Keratinocyte (primary cell): ENCODE measurements around the gene PIWIL1. TPM values are rescaled to one million over a fixed set of nuclear protein-coding genes. Genes with fewer than 3 reads are reported as not detected.

Experiments used
- DNase-seq: peaks from one replicate; pipeline ENCODE4 v3.0.0-alpha.2; 2011; ENCODE audit warnings: low read depth, missing footprints, low spot score
- FAIRE-seq: peaks from 2 replicates; lab custom pipeline; 2011; peaks lifted over from hg19 to GRCh38; lab: Jason Lieb, UNC
- H2AFZ ChIP-seq: 2 replicates; pipeline ENCODE4 v1.6.0; 2012; ENCODE audit warnings: low read length, control low read depth, inconsistent platforms; ENCODE audit not compliant: control insufficient read depth
- H3K27ac ChIP-seq: 2 replicates; pipeline ENCODE4 v1.5.1; 2011; ENCODE audit warnings: low read length; ENCODE audit not compliant: control insufficient read depth, insufficient read depth
- H3K27me3 ChIP-seq: 3 replicates; pipeline ENCODE4 v1.6.0; 2011; ENCODE audit warnings: low read length; ENCODE audit not compliant: control insufficient read depth, insufficient read depth; ENCODE audit errors: extremely low read depth
- H3K36me3 ChIP-seq, 2 experiments: 2 replicates in 1 of 2; 3 replicates in 1 of 2; pipeline ENCODE4 v1.5.1; 2011; ENCODE audit warnings: low read length in 2 of 2, mild to moderate bottlenecking in 1 of 2; ENCODE audit not compliant: control insufficient read depth in 2 of 2, insufficient read depth in 2 of 2; ENCODE audit errors: extremely low read depth in 1 of 2
- H3K4me1 ChIP-seq: 3 replicates; pipeline ENCODE4 v1.5.1; 2011; ENCODE audit warnings: low read length; ENCODE audit not compliant: control insufficient read depth, insufficient read depth; ENCODE audit errors: extremely low read depth
- H3K4me2 ChIP-seq: 3 replicates; pipeline ENCODE4 v1.6.0; 2011; ENCODE audit warnings: low read depth, low read length; ENCODE audit not compliant: control insufficient read depth, insufficient read depth; ENCODE audit errors: extremely low read depth
- H3K4me3 ChIP-seq, 3 experiments: fragments of 200-600 bp in 1 of 3; sonication (generic) in 1 of 3; 2 replicates in 2 of 3; 3 replicates in 1 of 3; pipeline ENCODE4 v1.5.1; 2011 to 2016; ENCODE audit warnings: low read length in 3 of 3, mild to moderate bottlenecking in 3 of 3, control low read depth in 2 of 3, inconsistent platforms in 1 of 3, low read depth in 1 of 3, mixed read lengths in 1 of 3, mixed run types in 1 of 3, moderate library complexity in 1 of 3; ENCODE audit not compliant: control insufficient read depth in 2 of 3, insufficient read depth in 2 of 3; ENCODE audit errors: extremely low read depth in 1 of 3
- H3K79me2 ChIP-seq: 2 replicates; pipeline ENCODE4 v1.6.0; 2012; ENCODE audit warnings: low read length; ENCODE audit not compliant: control insufficient read depth, insufficient read depth
- H3K9ac ChIP-seq: 3 replicates; pipeline ENCODE4 v1.6.0; 2011; ENCODE audit warnings: low read length; ENCODE audit not compliant: control insufficient read depth, insufficient read depth; ENCODE audit errors: extremely low read depth
- H3K9me1 ChIP-seq: 3 replicates; pipeline ENCODE4 v1.6.0; 2011; ENCODE audit warnings: low read length; ENCODE audit not compliant: control insufficient read depth, insufficient read depth; ENCODE audit errors: extremely low read depth
- H3K9me3 ChIP-seq: 2 replicates; pipeline ENCODE4 v1.5.1; 2012; ENCODE audit warnings: low read depth, low read length; ENCODE audit not compliant: control insufficient read depth
- H4K20me1 ChIP-seq: 3 replicates; pipeline ENCODE4 v1.6.0; 2011; ENCODE audit warnings: low read length; ENCODE audit not compliant: control insufficient read depth, insufficient read depth; ENCODE audit errors: extremely low read depth
- EZH2 ChIP-seq: IDR thresholded peaks from one replicate; pipeline ENCODE4 v1.6.1; 2012; ENCODE audit warnings: inconsistent platforms, mild to moderate bottlenecking, low read length, moderate library complexity
- dilution Hi-C: fragments of 300-500 bp; cut with MboI; formaldehyde crosslinking; loops from one replicate; pipeline ENCODE4 v1.7.0; 2020; ENCODE audit warnings: low sequenced_read_pairs; ENCODE audit not compliant: extremely low pct_ligation_motif_present
- polyA plus RNA-seq, 5 experiments: library from polyadenylated mRNA; depleted of rRNA in 3 of 5; stranded (reverse) in 3 of 5; stranded (forward) in 1 of 5; unstranded in 1 of 5; fragments of >200 nt; gene quantifications; 1 replicate in 1 of 5; 2 replicates in 3 of 5; 3 replicates in 1 of 5; pipeline versions ENCODE4 v1.2.1 to v1.2.3, GENCODE V29; 2011 to 2012; ENCODE audit warnings: missing spikeins in 2 of 5, low read depth in 1 of 5, low replicate concordance in 1 of 5
- TF ChIP-seq, protein P1 (sequence below), 3 experiments: IDR thresholded peaks in 1 of 3; conservative IDR thresholded peaks in 1 of 3; optimal IDR thresholded peaks in 1 of 3; 2 replicates in 2 of 3; 3 replicates in 1 of 3; pipeline versions ENCODE3 to v1.5.1; 2011; ENCODE audit warnings: low read length in 3 of 3, mild to moderate bottlenecking in 3 of 3, moderate library complexity in 2 of 3, control low read depth in 1 of 3, inconsistent platforms in 1 of 3; ENCODE audit not compliant: insufficient read depth in 2 of 3; ENCODE audit errors: extremely low read depth in 1 of 3

PIWIL1 gene
- polyA plus RNA-seq, 1 donor (not counting 4 experiments of a cell fraction or from before 2014, with no cell fraction given): 0.13 TPM

DNA sequence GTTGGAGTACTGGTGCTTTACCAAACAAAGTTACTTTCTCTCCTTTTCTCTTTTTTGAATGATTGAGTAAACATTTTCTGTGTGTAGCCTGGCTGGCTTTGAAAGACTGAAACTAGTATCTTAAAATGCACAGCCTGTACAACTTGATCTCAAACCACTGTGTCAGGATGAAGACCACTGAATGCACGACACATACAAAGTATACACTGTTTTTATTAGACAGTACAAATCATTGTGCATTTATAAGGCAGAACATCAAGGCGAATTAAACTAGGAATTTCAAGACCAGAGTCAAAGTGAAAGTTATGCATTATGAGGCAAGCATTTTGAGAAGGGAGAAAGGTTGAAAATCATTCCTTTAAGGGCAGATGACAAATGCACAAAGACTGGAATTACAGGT, 59.0 kb downstream of the PIWIL1 start:
- Histone ChIP-seq H3K9ac (no peak overlapping the region), H3K9me3 (peaks cover 6% of the 10 kb centered on the region), H2AFZ (no peak overlapping the region), H3K4me2 (no peak overlapping the region), H3K4me1 (no peaks in the 10 kb centered on the region), H3K36me3 (no peaks in the 10 kb centered on the region), H3K4me3 (no peak overlapping the region), H4K20me1 (no peaks in the 10 kb centered on the region), H3K27ac (no peak overlapping the region), H3K27me3 (no peaks in the 10 kb centered on the region), H3K79me2 (no peaks in the 10 kb centered on the region), H3K9me1 (no peaks in the 10 kb centered on the region)
- DNase-seq (no peak), FAIRE-seq (no peak)
- TF ChIP-seq, protein P1, sequence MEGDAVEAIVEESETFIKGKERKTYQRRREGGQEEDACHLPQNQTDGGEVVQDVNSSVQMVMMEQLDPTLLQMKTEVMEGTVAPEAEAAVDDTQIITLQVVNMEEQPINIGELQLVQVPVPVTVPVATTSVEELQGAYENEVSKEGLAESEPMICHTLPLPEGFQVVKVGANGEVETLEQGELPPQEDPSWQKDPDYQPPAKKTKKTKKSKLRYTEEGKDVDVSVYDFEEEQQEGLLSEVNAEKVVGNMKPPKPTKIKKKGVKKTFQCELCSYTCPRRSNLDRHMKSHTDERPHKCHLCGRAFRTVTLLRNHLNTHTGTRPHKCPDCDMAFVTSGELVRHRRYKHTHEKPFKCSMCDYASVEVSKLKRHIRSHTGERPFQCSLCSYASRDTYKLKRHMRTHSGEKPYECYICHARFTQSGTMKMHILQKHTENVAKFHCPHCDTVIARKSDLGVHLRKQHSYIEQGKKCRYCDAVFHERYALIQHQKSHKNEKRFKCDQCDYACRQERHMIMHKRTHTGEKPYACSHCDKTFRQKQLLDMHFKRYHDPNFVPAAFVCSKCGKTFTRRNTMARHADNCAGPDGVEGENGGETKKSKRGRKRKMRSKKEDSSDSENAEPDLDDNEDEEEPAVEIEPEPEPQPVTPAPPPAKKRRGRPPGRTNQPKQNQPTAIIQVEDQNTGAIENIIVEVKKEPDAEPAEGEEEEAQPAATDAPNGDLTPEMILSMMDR (optimal IDR thresholded peaks at IDR 0.05 in 1 of 3, IDR thresholded peaks at IDR 0.05 in 1 of 3, conservative IDR thresholded peaks at IDR 0.05 in 1 of 3; ENCODE audit: extremely low read depth in 1 of 3, insufficient read depth in 2 of 3, low read length in 3 of 3): no peak
- TF ChIP-seq EZH2: no peak
- dilution Hi-C loops: loop anchor here (25.0 kb wide), 1 partner anchor 341 kb away; no protein-coding TSS in a partner anchor

- Histone ChIP-seq H4K20me1 (no peaks in the 10 kb centered on the region), H3K27me3 (no peaks in the 10 kb centered on the region), H3K36me3 (no peaks in the 10 kb centered on the region), H3K79me2 (no peaks in the 10 kb centered on the region), H3K9ac (no peak overlapping the region), H2AFZ (no peak overlapping the region), H3K4me2 (no peak overlapping the region), H3K9me3 (peaks cover under 1% of the 10 kb centered on the region), H3K27ac (no peak overlapping the region), H3K9me1 (no peaks in the 10 kb centered on the region), H3K4me1 (no peaks in the 10 kb centered on the region), H3K4me3 (no peak overlapping the region)
- TF ChIP-seq, protein P1 (optimal IDR thresholded peaks at IDR 0.05 in 1 of 3, IDR thresholded peaks at IDR 0.05 in 1 of 3, conservative IDR thresholded peaks at IDR 0.05 in 1 of 3; ENCODE audit: extremely low read depth in 1 of 3, insufficient read depth in 2 of 3, low read length in 3 of 3): no peak
- no peak for TF ChIP-seq EZH2
- DNase-seq (no peak), FAIRE-seq (no peak)
- dilution Hi-C loops: loop anchor here (25.0 kb wide), 1 partner anchor 339 kb away; no protein-coding TSS in a partner anchor
Observed at GRCh38 chr12:130398100-130398848, 60.6 kb downstream of the PIWIL1 start.
